Myocyte (in vitro differentiated cells): Measurements from ENCODE around the gene GRIK3. TPM values are rescaled to one million over a fixed set of nuclear protein-coding genes. Genes with fewer than 3 reads are reported as not detected.
"Not testable (repeated sequence)": the region's sequence is repeated elsewhere in the genome, so short reads cannot be mapped to it uniquely, and the experiment has no call there.

ENCODE experiments used
- DNase-seq: peaks from one replicate; pipeline ENCODE4 v3.0.0-alpha.2; 2012; ENCODE audit warnings: low read depth
- total RNA-seq: library from RNA; depleted of rRNA; stranded (reverse); fragments of >200 nt; gene quantifications from 2 replicates; pipeline ENCODE4 v1.2.3, GENCODE V29; 2014

Gene GRIK3
- total RNA-seq, 1 donor from 2014 or later: not detected

DNA sequence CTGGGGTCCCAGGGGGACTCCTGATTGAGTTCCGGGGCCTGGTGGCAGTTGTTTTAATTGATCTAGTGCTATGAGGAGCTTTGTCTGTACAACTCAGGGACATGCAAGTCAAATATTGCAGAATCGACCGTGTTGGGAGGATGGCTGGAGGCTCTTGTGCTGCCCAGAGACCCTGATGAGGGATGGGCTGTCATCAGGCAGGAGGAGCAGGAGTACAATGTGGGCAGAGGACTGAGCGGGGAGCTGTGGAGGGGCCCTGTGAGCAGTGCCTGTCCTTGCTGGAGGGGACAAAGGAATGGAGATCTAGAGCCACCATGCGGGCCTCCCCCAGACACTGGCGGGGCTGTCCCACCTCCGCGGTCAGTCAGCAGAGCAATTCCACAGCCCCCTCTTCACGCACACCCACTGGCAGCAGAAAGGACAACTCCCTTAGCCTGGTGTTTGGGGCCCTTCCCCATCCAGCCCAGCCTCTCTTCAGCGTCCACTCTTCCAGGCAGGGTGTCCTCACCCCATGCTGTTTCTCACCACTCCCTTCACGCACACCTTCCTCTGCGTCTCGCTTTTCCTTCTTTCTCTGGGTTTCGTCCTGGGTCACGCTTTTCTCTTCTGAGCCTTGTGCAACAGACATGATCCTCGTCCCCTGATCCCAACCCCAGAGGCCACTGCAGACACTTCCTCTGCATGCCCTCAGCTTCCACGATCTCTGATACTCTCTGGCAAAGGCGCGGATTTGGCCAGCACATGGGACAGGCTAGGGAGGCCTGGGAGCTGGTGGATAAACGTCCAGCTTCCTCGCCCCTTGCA lies 122.6 kb downstream of the GRIK3 start:
- no peak for DNase-seq

DNA sequence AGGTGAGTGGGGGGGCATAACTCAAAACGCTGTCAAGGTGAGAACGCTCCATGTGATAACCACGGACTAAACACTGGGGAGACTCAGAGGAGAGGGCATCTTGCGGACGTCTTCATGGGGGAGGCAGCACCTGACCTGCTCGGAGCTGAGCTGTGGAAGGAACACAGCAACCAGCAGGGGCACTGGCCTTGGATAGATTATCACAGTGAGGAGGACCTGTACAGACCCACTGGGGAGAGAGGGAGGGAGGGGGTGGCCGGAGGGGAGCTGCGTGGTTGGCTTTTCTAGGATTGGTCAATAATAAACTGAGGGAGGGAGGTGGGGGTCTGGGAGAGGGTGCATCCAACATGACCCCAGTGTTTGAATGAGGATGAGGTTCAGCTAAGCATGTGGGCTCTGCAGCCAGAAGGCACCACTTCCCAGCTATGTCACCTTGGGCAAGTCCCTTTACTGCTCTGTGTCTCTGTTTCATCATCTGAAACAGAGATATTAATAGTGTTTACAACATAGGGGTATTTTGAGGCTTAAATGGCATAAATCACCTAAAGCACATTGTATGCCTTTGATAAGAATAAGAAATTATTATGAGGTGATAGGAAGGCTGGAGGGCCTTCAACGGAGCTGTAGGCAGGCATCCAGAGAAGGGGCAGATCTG lies 123.3 kb downstream of the GRIK3 start:
- no peak for DNase-seq

DNA sequence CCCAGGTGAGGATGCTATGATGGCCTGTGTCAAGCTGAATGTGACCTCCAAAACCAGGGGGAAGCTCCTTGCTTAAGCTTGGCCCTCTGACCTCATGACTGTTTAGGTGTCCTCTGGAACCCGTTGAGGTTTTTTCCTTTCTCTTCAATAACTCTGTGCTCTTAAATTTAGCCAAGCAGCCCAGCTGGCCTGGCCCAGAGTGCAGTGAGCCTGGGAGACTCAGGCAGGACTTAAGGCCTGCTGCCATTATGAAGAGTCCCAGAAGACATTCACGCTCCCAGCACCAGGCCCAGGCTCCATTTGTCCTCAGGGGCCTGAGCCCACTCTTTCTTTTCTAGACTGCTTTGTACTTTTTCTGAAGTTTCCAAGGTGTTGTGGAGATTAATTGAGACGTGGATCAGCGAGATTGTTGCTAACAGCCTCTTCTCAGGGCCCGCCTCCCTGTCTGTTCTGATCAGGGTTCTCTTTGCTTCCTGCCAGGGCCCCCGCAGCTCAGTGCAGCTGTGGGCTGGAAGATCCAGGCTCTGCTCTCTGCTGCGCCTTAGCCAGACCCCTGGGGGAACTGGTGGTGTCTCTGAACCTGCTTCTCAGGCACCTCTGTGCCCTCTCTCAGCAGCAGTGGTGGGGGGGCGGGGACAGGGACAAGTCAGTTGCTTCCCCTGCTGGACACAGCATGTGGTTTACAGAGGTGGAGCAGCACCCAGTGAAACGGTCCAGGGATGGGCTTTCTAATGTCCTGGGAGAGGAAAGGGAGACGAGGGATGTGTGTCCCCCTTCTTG lies 124.2 kb downstream of the GRIK3 start:
- DNase-seq: no peak

DNA sequence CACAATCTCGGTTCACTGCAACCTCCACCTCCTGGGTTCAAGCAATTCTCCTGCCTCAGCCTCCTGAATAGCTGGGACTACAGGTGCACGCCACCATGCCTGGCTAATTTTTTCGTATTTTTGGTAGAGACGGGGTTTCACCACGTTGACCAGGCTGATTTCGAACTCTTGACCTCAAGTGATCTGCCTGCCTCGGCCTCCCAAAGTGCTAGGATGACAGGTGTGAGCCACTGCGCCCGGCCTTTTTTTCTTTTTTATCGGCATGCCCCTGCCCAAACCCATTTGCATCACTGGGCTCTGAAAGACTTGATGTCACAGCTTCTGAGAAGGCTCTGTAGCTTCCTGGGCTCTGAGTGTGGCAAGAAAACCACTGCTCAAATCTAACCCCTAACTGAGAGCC lies 125.0 kb downstream of the GRIK3 start:
- DNase-seq: not testable (repeated sequence)

DNA sequence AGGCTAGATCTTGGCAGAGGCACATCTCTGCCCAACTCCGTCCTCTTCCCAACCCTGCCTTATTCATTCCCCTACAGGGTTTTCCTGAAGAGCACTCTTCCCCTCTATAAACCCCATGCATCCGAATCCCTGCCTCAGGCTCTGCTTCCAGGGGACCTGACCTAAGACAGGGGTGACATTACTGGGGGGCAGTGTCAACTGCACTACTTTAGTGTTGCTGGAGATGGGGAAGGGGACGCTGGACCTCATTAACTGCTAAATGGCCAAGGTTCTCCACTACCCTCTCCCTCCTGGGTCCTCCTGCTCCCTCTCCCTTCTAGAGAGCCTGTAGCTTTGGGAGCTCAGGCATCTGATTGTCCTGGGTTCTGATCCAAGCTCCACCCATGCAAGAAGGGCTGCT lies 126.2 kb downstream of the GRIK3 start:
- DNase-seq: no peak

DNA sequence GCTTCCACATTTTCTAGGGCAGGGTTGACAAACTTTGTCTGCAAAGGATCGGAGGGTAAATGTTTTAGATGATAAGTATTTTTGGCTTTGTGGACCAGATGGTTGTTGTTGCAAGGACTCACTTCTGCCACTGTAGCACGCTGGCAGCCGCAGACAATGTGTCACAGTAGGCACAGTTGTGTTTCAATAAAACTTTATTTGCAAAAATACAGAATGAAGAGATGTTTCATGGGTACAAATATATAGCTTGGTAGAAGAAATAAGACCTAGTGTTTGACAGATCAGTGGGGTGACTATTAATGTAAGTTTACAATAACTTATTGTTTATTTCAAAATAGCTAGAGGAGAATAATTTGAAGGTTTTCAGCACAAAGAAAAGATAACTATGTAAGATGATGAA lies 127.8 kb downstream of the GRIK3 start:
- no peak for DNase-seq

DNA sequence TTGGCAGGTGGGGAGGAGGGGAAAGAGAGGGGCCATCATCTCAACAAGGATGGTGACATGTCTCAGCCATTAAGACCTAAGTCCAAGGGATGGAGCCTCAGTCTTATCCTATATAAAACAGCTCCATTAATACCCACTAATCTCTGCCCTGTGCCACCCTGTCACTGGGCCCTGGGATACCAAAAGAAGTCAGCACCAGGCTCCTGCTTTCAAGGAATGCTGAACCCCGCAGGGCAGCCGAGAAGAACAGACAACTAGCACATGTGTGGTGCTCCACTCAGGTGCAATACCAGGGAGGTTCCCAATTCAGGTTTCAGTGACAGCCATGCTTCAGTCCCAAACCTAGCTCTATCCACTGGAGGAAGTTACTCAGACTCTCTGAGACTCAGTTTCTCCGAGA lies 128.4 kb downstream of the GRIK3 start:
- DNase-seq: no peak

DNA sequence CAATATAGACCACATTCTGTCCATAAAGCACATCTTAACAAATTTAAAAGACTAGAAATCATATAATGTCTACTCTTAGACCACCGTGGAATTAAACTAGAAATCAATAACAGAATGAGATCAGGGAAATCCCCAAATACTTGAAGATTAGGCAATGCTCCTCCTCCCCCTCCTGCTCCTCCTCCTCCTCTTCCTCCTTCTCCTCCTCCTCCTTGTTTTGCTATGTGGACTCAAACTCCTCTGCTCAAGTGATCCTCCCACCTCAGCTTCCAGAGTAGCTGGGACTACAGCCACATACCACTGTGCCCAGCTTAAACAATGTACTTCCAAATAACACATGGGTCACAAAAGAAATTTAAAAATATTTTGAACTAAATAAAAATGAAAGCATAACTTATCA lies 134.2 kb downstream of the GRIK3 start:
- no peak for DNase-seq

DNA sequence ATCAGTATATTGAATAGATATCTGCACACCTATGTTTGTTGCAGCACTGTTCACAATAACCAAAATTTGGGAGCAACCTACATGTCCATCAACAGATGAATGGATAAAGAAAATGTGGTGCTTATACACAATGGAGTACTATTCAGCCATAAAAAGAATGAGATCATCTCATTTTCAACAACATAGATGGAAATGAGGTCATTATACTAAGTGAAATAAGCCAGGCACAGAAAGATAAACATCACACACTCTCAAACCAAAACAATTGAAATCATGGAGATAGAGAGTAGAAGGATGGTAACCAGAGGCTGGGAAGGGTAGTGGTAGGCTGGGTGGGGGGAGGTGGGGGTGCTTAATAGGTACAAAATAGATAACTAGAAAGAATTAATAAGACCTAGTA lies 136.5 kb downstream of the GRIK3 start:
- not testable (repeated sequence) for DNase-seq

DNA sequence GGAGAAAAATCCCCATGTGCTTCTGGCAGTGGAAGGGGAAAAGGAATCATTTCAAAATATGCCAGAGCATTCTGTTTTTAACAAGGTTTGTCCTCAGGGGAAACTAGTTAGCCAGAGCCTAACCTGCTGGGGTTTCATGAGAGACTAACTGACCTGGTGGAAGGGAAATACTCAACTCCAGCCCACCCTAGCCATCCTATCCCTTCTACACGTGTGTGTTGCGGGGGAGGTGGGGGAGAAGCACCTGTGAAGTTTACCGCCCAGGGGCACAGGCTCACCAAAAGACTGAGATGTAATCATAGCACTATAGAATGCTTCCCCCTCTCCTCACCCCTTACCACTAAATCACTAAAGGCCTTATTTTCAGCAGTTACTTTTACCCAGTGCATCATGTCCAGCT lies 139.5 kb downstream of the GRIK3 start:
- no peak for DNase-seq

DNA sequence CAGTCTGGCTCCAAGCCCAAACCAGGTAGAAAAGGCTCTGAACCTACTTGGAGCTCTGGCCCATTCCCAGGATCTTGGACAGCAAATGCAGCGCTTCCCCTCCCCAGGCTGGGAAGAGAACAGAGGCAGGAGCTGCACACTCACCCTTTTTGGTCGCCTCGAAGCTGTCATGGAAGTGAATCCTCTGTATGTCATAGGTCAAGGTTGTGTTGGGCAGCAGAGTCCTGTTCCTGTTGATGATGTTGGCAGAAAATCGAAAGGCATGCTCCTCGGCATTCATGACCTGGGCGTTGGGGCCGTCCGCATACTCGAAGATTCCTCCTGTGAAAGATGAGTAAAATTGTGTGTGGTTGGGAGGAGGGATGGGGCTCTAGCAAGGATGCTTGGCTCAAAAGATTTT lies 143.5 kb downstream of the GRIK3 start:
- DNase-seq: no peak

DNA sequence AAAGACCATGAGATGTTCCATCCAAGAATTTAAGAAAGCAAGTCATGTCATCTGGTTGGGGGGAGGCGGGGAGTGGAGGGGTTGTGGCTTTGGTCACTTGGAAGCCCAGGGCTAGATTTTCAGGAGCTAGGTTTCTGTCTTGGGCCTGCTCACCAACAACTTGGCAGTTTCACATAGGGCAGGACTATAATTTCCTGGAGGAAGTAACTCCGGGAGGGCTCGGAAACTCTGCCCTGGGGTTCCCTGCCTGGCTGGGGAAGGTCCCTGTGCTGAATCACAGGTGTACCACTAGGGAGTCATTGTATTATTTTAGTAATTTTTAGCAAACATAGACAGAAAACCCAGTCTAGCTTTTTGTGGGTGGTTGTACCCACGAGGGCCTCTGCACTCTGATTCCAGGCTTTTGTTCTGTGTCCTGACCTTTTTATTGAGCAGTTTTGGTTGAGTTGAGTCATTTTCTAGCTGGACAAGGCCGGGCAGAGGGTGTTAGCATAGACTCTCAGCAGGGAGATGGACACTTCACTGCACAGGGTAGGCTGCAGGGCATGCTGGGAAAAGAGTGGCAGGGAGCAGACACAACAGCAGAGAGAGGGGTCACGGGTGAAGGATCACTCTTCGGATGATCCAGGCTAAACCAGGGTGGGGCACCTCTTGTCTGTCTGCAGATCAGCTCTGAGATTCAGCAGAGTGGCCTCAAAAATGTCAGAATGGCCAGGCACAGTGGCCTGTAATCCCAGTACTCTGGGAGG lies 144.7 kb downstream of the GRIK3 start:
- no peak for DNase-seq

DNA sequence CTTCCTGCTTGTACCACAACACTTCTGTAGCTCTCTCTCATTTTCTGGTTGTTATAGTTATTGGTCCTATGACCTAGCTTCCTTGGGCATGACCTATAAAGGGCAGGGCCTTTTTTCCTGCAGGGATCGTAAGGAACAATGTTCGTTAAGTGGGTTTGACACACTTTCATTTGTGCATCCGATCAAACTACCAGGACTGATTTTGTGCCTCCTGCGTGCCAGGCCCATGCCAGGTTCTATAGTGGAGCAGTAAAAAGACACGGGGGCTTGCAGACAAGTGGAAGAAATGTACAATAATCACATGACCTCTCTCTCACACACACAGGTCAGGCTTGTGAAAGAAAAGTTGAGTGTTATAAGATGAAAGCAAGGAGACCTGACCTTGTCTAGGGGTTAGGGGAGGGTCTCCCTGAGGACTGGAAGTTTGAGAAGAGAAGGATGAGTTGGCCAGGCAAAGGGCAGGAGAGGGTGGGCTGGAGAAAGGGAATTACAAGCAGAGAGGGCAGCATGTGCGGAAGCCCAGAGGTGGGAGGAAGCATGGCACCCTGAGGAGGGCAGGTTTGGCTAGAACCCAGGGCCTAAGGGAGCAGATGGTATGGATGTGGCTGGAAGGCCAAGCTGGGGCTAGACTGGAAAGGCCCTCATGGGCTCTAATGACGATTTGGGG lies 145.4 kb downstream of the GRIK3 start:
- no peak for DNase-seq

DNA sequence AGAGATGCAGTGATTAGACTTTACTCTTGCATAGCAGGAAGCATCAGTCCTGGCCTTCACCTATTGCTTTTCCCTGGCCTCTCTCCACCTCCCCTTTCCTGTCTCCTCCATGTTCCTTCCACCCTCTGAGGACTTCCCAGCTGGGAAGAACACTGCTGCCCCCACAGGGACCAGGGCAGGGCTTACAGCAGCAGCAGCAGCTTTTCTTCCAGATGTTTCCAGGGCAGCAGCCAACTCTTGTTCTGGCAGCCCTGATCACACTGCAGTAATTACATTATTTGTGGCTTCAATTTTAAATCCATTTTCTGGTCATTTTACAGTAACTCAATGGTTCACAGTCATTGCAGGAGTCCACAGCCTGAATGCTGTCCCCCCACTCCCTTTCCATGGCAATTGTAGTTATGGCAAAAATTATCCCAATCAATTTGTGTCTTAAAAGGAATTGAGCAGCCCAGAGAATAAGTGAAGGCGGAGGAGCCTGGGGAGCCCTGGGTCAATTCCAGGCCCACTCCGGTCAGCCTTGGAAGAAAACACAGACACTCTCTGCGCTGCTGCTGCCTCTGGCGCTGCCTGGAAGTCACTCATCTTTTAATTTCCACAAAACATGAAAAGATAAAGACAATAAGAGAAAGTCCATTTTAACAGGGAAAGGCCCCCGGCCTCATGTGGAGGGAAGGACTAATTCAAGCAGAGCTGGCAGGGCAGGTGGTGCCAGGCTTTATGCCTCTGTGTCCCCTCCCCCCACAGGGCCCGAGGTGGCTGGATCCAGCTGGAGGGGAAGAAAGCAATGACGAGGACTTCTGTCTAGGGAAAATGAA lies 148.6 kb downstream of the GRIK3 start:
- no peak for DNase-seq

DNA sequence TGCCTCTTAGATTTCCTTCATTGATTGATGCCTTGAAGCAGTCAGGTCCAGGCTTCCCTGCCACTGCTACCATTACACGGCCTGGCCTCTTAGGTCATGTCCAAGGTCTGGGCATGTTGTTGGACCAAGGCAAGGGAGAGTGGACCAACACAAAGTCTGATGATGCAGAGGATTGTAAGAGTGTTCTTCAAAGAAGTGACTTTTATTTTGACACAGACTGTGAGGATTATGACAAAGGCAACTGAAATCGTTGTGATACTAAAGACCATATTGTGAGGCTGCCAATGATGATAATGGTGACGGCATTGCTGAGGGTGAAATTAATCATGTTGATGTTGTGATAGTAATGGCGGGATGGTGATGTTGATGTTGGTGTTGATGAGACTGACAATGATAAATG lies 149.5 kb downstream of the GRIK3 start:
- no peak for DNase-seq

DNA sequence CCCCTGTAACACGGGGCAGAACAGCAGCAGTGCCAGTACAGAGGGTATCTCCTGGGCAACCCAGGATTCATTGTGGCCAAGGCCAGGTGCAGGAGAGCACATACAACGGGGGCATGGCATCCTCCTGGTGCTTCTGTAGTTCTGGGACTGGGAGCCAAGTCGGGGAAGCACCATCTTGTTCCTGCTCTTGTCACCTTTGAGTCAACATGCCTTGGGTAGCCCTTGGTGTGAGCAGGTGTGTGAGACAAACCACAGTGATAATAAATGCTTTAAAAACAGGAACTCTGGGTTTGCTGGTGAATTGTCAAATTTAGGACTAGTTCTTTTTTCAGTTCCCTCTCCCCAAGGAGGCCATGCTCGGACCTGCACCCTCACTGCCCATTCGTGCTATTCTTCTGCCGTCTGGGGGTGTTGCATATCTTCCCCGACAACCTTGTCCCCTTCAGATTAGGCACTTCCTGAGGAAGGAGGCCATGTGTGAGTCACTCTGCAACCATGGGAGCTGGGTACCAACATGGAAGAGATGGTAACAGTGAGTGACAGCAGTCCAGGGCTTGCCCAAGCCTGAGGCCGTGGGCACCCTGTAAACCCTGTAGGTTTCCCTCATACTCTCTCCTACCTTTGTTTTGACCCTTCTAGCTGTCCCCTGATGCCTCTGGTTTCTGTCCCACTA lies 150.2 kb downstream of the GRIK3 start:
- no peak for DNase-seq

DNA sequence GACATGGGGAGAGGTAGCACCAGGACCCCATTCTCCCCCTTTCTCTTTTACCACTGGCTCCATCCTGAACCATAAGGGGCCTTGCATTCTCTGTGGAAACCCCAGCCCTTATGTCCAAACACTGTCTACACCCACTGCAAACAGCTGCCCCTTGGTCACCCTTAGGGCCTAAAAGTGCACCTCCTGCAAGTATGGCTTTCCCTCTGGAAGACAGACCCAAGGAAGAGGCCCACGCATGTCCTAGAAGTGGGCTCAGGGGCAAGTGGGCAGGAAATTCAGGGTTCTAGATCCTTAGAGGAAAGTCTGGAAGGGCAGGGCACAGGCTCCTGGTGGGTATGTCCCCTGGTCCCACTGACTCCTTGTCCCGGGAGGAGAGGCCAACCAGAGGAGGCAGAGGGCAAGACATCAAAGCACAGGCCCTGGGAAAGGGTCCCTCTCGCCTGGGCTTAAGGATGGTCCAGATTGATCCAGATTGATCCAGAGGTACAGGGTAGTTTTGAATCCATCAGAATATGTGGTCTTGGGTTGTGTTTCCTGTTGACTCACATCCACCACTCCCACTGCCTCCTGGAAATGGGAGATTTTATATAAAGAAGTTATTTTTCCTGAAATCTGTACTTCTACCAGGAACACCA lies 150.9 kb downstream of the GRIK3 start:
- DNase-seq: no peak

DNA sequence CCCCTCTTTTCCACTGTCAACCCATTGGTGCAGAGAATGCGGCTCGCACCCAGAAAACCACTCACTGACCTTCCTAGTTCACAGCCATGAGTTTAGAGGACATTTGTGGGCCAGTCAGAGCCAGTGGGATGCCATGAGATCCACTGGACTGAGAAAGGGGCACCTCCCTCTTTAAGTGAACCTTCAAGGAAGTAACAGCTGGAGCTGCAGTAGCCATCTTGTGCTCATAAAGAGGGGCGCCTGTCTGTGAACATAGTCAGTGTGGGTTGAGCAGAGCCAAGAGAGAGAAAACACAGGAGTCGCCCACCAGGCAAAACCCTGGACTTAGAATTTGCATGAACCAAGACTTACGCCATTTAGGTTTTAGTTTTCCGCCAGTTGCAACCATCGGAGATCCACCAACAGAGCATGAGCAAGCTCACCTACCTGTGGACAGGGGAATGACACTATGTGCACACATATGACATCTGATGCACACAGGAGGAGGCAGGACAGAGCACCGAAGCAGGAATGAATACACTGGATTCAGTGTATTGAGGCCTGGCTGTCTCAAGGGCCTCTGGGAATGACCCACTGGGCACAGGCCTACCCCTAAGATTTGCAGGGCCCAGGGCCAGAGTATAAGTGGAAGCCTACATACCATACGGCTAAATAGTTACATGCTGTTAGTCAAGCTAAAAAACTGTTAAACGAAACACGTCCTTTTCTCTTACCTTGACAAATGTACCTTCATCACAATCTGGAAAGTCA lies 151.6 kb downstream of the GRIK3 start:
- no peak for DNase-seq
